SK-N-SH (cell line): ENCODE results near the gene FARSA. TPM values are rescaled to one million over a fixed set of nuclear protein-coding genes. Genes with fewer than 3 reads are reported as not detected.

Experiments
- CTCF ChIA-PET: fragments of 300-600, 350-600 bp; formaldehyde crosslinking; extraction: SDS; loops from one replicate; lab custom pipeline; 2021; lab: Yijun Ruan, JAX
- POLR2A ChIA-PET: fragments of 350-600 bp; sonication (Branson Sonifier 250); formaldehyde crosslinking; extraction: SDS; loops from one replicate; lab custom pipeline; 2020; ENCODE audit warnings: antibody characterized with exemption, inconsistent platforms; lab: Yijun Ruan, JAX
- DNase-seq: peaks from one replicate; pipeline ENCODE4 v3.0.0; 2012
- H2AFZ ChIP-seq: fragments of 200-600 bp; sonication (generic); 2 replicates; pipeline ENCODE4 v1.8.1; 2016; ENCODE audit warnings: antibody characterized with exemption, mild to moderate bottlenecking, low read depth
- H3F3A ChIP-seq: fragments of 200-600 bp; sonication (generic); replicated peaks from 2 replicates; pipeline ENCODE3; 2016; ENCODE audit warnings: antibody characterized with exemption, mild to moderate bottlenecking; ENCODE audit not compliant: insufficient read depth
- H3K27ac ChIP-seq, 2 experiments: fragments of 200-500 bp in 1 of 2; fragments of 200-600 bp in 1 of 2; sonication (Bioruptor generic) in 1 of 2; sonication (generic), shearing (Covaris generic) in 1 of 2; 2 replicates each; pipeline versions ENCODE4 v1.5.1 to v1.6.1; 2014 to 2016; ENCODE audit warnings: low read depth in 2 of 2, inconsistent platforms in 1 of 2, low read length in 1 of 2, mild to moderate bottlenecking in 1 of 2, mixed read lengths in 1 of 2
- H3K27me3 ChIP-seq: fragments of 200-600 bp; sonication (generic), shearing (Covaris generic); 2 replicates; pipeline ENCODE4 v1.6.1; 2016; ENCODE audit warnings: mixed run types; ENCODE audit not compliant: insufficient read depth
- H3K36me3 ChIP-seq, 2 experiments: fragments of 200-500 bp in 1 of 2; fragments of 200-600 bp in 1 of 2; sonication (Bioruptor generic) in 1 of 2; sonication (generic) in 1 of 2; replicated peaks in 1 of 2; 2 replicates each; pipeline versions ENCODE3 to v1.5.1; 2014 to 2016; ENCODE audit warnings: low read length in 1 of 2, mild to moderate bottlenecking in 1 of 2; ENCODE audit not compliant: insufficient read depth in 2 of 2, control insufficient read depth in 1 of 2
- H3K4me1 ChIP-seq, 2 experiments: fragments of 200-500 bp in 1 of 2; fragments of 200-600 bp in 1 of 2; sonication (Bioruptor generic) in 1 of 2; sonication (generic), shearing (Covaris generic) in 1 of 2; 2 replicates each; pipeline versions ENCODE4 v1.5.1 to v1.6.1; 2014 to 2016; ENCODE audit warnings: low read depth in 1 of 2, low read length in 1 of 2, mixed run types in 1 of 2; ENCODE audit not compliant: insufficient read depth in 2 of 2, control insufficient read depth in 1 of 2
- H3K4me2 ChIP-seq: fragments of 200-600 bp; sonication (generic), shearing (Covaris generic); 2 replicates; pipeline ENCODE4 v1.6.1; 2017; ENCODE audit warnings: mixed run types
- H3K4me3 ChIP-seq, 2 experiments: fragments of 200-500 bp in 1 of 2; fragments of 200-600 bp in 1 of 2; sonication (Bioruptor generic) in 1 of 2; sonication (generic), shearing (Covaris generic) in 1 of 2; 2 replicates each; pipeline versions ENCODE4 v1.5.1 to v1.8.1; 2014 to 2016; ENCODE audit warnings: low read depth in 2 of 2, inconsistent platforms in 1 of 2, low read length in 1 of 2, mild to moderate bottlenecking in 1 of 2, mixed read lengths in 1 of 2, moderate library complexity in 1 of 2
- H3K79me2 ChIP-seq: fragments of 200-600 bp; sonication (generic); 2 replicates; pipeline ENCODE4 v1.8.1; 2017; ENCODE audit warnings: mild to moderate bottlenecking; ENCODE audit not compliant: insufficient read depth
- H3K9ac ChIP-seq: fragments of 200-600 bp; sonication (generic); 2 replicates; pipeline ENCODE4 v1.6.1; 2017; ENCODE audit warnings: mixed run types
- H3K9me2 ChIP-seq: fragments of 200-600 bp; sonication (generic); 2 replicates; pipeline ENCODE4 v1.6.1; 2017; ENCODE audit warnings: mixed run types
- H3K9me3 ChIP-seq: fragments of 200-600 bp; sonication (generic); 2 replicates; pipeline ENCODE4 v1.6.1; 2017; ENCODE audit warnings: mixed run types, mild to moderate bottlenecking, moderate library complexity
- H4K20me1 ChIP-seq: fragments of 200-600 bp; sonication (generic); 2 replicates; pipeline ENCODE4 v1.6.1; 2017; ENCODE audit warnings: mild to moderate bottlenecking, mixed run types; ENCODE audit not compliant: insufficient read depth
- CHD2 ChIP-seq: fragments of 150-350 bp; IDR thresholded peaks from 2 replicates; pipeline ENCODE4 v1.6.1; 2018; ENCODE audit warnings: low read length; ENCODE audit not compliant: partially characterized antibody
- EP300 ChIP-seq, 2 experiments: IDR thresholded peaks; 2 replicates each; pipeline versions ENCODE4 v1.4.0 to v1.6.1; 2012; ENCODE audit warnings: borderline replicate concordance in 1 of 2, low read depth in 1 of 2, low read length in 1 of 2
- EZH2phosphoT487 ChIP-seq: fragments of 200-600 bp; sonication (generic); IDR thresholded peaks from 2 replicates; pipeline ENCODE4 v1.6.1; 2017; ENCODE audit warnings: low read depth, mixed run types, mild to moderate bottlenecking, antibody characterized with exemption, moderate library complexity, borderline replicate concordance
- GABPA ChIP-seq: IDR thresholded peaks from 2 replicates; pipeline ENCODE4 v1.4.0; 2012; ENCODE audit warnings: low read depth, mild to moderate bottlenecking
- GATA2 ChIP-seq: sonication (generic); formaldehyde crosslinking; IDR thresholded peaks from 2 replicates; pipeline ENCODE4 v1.5.0; 2020; ENCODE audit warnings: mild to moderate bottlenecking, missing genetic modification reagents
- JUND ChIP-seq: IDR thresholded peaks from 2 replicates; pipeline ENCODE4 v1.4.0; 2012
- MAX ChIP-seq: IDR thresholded peaks from 2 replicates; pipeline ENCODE4 v1.4.0; 2012; ENCODE audit warnings: low read depth
- MXI1 ChIP-seq: IDR thresholded peaks from 2 replicates; pipeline ENCODE4 v1.6.1; 2012; ENCODE audit warnings: mild to moderate bottlenecking, low read depth, low read length, improper control_type of control experiment
- PBX3 ChIP-seq: IDR thresholded peaks from 2 replicates; pipeline ENCODE4; 2012
- POLR2AphosphoS5 ChIP-seq: IDR thresholded peaks from 2 replicates; pipeline ENCODE4 v1.6.1; 2012; ENCODE audit warnings: low read depth, low read length
- RCOR1 ChIP-seq: fragments of 150-350 bp; IDR thresholded peaks from 2 replicates; pipeline ENCODE4 v1.6.1; 2017; ENCODE audit warnings: antibody characterized with exemption, low read length
- RFX5 ChIP-seq: IDR thresholded peaks from 2 replicates; pipeline ENCODE4 v1.6.1; 2012; ENCODE audit warnings: mild to moderate bottlenecking, improper control_type of control experiment, low read length
- RXRA ChIP-seq: IDR thresholded peaks from 2 replicates; pipeline ENCODE4 v1.4.0; 2012; ENCODE audit warnings: low read depth, mild to moderate bottlenecking, borderline replicate concordance
- SMC3 ChIP-seq: IDR thresholded peaks from 2 replicates; pipeline ENCODE4 v1.6.1; 2012; ENCODE audit warnings: low read depth, low read length, improper control_type of control experiment
- USF1 ChIP-seq: IDR thresholded peaks from 2 replicates; pipeline ENCODE4 v1.4.0; 2012; ENCODE audit warnings: low read depth, borderline replicate concordance
- YY1 ChIP-seq: IDR thresholded peaks from 2 replicates; pipeline ENCODE4 v1.4.0; 2012; ENCODE audit warnings: low read depth, mild to moderate bottlenecking
- WGBS: methylation state at CpG from one replicate; pipeline ENCODE4 v1.1.6; 2017; ENCODE audit warnings: low lambda C conversion rate; 5-methylcytosine and 5-hydroxymethylcytosine counted together
- polyA plus RNA-seq, 3 experiments: library from polyadenylated mRNA; depleted of rRNA; stranded (reverse); fragments of >200 nt; gene quantifications; 2 replicates each; pipeline ENCODE4 v1.2.3, GENCODE V29; 2012
- TF ChIP-seq, protein P1 (sequence below): fragments of 150-350 bp; IDR thresholded peaks from 2 replicates; pipeline ENCODE4 v1.6.1; 2017; ENCODE audit warnings: antibody characterized with exemption, low read length, low read depth, borderline replicate concordance

Gene FARSA
- polyA plus RNA-seq, 1 of the 3 experiments (the other 2 are of a cell fraction): 170 TPM

GRCh38 chr19:12899891-12900518 is 33.5 kb downstream of the FARSA start:
- Histone ChIP-seq H3K27me3 (no peaks in the 10 kb centered on the region), H3F3A (no peaks in the 10 kb centered on the region), H3K9ac (no peak overlapping the region), H3K27ac (no peak overlapping the region), H4K20me1 (no peaks in the 10 kb centered on the region), H3K79me2 (no peaks in the 10 kb centered on the region), H3K9me3 (no peaks in the 10 kb centered on the region), H3K4me1 (no peaks in the 10 kb centered on the region), H2AFZ (no peak overlapping the region), H3K4me2 (no peak overlapping the region), H3K36me3 (peaks cover 0 to 18% of the 10 kb centered on the region in 2 experiments), H3K9me2 (no peaks in the 10 kb centered on the region), H3K4me3 (no peak overlapping the region)
- WGBS: 93% methylated on average over 8 of the region's 10 CpGs
- no peak for DNase-seq
- ChIA-PET CTCF (interaction anchor here (0.5 to 1.7 kb wide), 3 partner anchors 15 to 350 kb away, joined by 3 to 5 read pairs (median 3); no protein-coding TSS in a partner anchor), POLR2A (interaction anchor here (1.0 kb wide), 2 partner anchors 19 to 33 kb away, joined by 3 read pairs; partner anchors contain the start of genes DNASE2 and FARSA)
- TF ChIP-seq MXI1 (no peak), EP300 (IDR thresholded peaks at IDR 0.05; ENCODE audit: borderline replicate concordance in 1 of 2, low read depth in 1 of 2, low read length in 1 of 2) (no peak), EZH2phosphoT487 (no peak), POLR2AphosphoS5 (no peak), YY1 (no peak), MAX (no peak), RCOR1 (no peak), USF1 (no peak), GABPA (no peak), JUND (no peak), RXRA (no peak), CHD2 (no peak), SMC3 (no peak), RFX5 (no peak), PBX3 (no peak), GATA2 (CRISPR knock-in tag) (no peak)
- TF ChIP-seq, protein P1, sequence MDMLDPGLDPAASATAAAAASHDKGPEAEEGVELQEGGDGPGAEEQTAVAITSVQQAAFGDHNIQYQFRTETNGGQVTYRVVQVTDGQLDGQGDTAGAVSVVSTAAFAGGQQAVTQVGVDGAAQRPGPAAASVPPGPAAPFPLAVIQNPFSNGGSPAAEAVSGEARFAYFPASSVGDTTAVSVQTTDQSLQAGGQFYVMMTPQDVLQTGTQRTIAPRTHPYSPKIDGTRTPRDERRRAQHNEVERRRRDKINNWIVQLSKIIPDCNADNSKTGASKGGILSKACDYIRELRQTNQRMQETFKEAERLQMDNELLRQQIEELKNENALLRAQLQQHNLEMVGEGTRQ: no peak
